Urothelium cell line (cell line): ENCODE results near the gene COL4A4.
"Not testable (repeated sequence)": the region's sequence is repeated elsewhere in the genome, so short reads cannot be mapped to it uniquely, and the experiment has no call there.

Source experiments
- DNase-seq: peaks from one replicate; pipeline ENCODE4 v3.0.0; 2011; ENCODE audit warnings: low spot score, mixed read lengths
- FAIRE-seq: peaks from 2 replicates; lab custom pipeline; 2011; peaks lifted over from hg19 to GRCh38; lab: Jason Lieb, UNC

Gene COL4A4

DNA sequence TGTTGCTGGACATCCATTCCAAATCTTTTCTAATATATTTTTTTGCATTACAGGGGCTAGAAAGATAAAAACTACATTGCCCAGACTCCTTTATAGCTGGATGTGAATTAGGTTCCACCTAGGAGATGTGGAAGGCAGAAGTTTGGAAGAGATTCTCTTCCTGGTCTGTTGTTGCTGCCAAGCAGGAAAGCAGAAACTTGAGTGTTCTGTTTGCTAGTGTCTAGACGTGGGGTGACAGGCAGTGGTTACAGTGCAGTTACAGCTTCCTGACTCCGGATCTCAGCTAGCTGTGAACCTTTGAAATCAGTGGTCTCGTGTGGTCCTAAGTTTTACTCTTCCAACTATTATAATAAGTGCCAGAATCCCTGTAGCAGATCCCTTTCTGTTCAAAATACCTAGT is 46.2 kb downstream of the COL4A4 start:
- no peak for FAIRE-seq
- no peak for DNase-seq

DNA sequence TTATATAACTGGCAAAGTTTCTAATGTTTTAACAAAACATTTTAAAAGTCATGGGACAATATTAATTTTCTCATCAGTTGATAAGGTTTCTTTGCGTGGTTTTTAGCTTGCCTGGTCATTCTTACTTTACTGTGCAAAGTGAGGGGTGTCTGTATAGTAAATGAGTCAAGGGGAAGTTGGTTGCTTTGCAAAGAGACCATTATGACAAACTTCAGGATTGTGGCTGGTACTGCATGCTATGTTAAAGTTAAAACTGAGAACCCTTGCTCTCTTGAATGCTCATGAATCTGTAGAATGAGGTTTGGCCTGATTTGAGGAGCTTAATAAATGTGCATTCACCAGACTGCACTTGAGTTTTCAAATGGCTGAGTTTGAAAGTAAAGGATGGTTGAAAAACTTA is 47.0 kb downstream of the COL4A4 start:
- FAIRE-seq (no peak), DNase-seq (no peak)

DNA sequence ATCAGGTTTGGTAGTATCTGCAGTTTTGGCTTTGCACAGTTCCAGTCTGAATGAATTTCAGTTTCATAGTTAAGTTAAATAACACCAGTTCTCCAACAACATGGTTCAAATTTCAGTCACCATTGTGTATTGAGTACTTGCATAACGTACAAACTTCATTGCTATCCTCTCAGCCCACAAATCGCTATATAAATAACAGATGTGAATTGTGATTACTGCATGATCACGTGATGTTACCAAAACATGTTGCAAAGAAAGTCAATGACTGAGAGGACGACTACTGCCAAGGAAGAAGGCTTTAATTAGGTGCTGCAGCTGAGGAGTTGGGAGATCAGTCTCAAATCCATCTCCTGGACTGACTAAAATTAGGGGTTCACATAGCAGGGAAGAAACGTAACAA is 48.2 kb downstream of the COL4A4 start:
- FAIRE-seq (peak; percentile 13), DNase-seq (no peak)

DNA sequence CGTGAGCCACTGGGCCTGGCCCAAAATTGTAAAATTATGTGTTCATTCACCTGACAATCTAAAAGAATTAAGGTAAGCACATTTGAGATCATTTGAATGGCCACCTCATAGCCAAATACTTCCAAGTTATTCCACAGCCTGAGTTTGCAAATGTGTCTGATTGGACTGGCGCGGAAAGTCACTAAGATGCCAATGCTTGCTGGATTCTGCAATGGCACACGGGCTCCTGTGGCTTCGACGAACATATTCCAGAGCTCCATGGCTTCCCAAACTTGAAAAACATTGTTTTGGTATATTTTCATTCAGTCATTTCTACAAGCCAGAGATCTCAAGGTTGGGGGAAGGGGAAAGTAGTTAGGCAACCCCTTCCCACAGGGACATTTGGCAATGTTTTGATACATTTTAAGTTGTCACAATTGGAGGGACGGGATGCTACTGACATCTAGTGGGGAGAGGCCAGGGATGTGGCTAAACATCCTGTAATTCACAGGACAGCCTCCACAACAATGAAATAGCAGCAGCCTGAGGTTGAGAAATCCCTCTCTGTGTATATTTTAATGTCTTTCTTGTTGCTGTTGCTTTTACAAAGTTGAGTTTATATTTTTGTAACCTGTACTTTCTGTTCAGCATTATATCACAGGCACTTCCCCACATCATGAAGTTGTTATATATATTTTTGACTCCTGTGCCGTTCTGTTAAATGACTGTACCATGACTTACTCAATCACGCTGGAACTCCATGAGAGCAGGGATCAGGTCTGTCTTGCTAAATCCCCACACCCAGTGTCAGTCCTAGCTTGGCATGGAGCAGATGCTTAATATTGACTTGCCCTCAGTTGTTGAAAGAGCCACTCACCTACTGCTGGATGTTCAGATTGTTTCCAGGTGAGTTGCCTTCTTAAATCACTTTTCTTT is 56.9 kb downstream of the COL4A4 start:
- peak; percentile 52 for DNase-seq
- FAIRE-seq = peak; percentile 83

DNA sequence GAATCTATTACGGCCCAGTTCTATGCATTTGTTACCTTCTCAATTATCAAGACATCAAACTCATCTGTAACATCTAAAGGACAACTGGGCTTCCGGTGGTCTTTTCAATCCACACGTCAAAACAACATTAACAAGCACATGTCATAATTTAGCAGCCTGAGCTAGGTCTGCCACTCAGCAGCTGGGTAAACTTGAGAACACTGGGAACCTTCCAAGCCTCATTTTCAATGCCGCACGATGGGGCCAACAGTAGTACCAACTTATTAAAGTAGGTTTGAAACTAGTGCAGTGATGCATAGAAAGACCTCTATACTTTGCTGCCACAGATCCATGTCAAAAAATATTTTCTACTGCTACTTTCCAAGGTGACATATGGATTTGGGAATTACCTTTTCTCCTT is 60.4 kb downstream of the COL4A4 start:
- FAIRE-seq (no peak), DNase-seq (no peak)

DNA sequence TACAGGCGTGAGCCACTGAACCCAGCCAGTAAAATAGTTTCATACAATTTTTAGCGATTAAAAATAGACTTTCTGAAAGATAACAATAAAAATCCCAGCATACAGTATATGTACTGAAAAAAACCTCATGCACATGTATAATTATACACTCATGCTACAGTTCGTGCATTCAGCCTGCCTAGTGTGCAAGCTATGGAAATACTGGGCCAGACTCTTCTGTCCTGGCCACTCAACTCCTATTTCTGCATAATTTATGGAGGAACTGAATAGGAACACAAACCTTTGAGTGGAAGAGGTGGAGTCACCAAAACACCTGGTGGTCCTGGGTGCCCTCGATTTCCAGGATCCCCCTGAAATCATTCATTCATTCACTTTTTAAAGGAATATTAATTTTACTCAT is 64.7 kb downstream of the COL4A4 start:
- no peak for DNase-seq

DNA sequence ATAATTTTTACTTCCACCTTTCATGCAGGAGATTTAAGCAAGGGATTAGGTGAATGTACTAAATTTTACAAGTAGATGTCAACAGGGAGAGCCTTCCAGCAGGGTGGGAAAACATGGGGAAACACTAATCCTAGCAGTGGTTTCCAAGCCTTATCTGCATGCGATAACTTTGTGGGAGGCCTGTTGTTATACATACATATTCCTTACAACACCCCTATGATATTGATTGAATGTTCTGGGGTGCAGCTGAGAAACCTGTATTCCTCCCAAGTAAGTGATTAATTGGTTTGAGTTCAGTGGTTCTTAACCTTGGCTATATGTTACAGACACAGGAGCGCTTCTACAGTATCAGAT is 65.9 kb downstream of the COL4A4 start:
- FAIRE-seq (no peak), DNase-seq (no peak)

More for the DNA sequence above, 64.7 kb downstream of the COL4A4 start:
- no peak for FAIRE-seq

DNA sequence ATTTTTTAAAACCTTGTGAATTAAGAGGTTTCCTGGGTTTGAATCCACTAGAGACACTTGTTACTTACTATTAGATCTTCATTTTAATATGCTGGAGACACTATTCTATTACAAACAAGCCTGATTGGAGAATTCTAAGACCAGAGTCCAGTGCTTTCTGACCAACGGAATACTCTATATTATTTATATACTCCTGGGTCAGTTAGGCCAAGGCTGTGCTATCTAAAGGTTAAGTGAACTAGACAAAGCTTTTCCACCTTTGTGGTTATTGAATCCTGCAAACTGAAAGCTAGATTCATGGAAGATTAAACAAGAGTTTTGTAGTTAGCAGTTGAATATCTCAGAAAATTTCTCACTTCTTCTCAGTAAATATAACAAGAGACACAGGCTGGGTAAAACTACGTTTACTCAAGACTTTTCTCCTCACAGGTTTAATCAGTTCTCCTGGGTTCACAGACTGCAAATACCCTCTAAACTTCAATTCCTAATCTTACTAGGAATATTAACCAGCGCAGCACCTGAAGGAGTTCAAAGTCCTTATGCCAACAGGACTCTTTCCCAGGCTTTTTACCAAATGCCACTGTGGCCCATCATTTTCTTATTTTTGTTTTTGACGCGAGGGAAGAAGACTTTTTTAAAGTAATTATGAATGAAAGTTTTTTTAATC is 66.4 kb downstream of the COL4A4 start:
- FAIRE-seq = no peak

DNA sequence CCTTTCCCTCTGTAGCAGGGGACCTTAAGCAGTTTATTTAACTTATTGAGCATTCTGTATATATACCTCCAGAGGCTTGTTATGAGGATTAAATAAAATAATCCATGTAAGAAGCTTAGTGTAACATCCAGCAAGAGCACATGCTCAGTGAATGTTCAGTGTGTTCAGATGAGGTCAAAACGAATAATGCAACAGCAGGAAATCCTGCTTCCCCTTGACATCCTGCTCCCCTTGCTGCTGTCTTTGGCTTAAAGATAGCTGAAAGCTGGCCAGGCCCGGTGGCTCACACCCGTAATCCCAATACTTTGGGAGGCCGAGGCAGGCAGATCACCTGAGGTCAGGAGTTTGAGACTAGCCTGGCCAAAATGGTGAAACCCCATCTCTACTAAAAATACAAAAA is 68.7 kb downstream of the COL4A4 start:
- DNase-seq = no peak
- FAIRE-seq = no peak

More for the DNA sequence above, 66.4 kb downstream of the COL4A4 start:
- no peak for DNase-seq

DNA sequence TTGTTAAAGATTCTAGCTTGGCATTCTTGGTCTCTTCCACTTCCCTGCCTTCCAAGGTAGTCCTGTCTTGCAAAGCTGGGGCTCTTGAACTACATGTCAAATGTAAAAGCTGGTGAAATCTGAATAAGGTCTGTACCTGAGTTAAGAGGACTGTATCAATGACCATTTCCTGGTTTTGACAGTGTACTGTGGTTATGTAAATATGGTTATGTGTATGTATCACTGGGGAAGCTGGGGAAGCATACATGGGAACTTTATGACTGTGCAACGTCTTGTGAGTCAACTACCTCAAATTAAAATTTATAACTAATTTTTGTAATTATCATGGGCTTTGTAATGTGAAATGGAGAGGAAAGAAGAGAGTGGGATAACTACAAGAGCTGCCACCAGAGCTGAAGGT is 81.7 kb downstream of the COL4A4 start:
- DNase-seq = no peak
- FAIRE-seq = no peak

DNA sequence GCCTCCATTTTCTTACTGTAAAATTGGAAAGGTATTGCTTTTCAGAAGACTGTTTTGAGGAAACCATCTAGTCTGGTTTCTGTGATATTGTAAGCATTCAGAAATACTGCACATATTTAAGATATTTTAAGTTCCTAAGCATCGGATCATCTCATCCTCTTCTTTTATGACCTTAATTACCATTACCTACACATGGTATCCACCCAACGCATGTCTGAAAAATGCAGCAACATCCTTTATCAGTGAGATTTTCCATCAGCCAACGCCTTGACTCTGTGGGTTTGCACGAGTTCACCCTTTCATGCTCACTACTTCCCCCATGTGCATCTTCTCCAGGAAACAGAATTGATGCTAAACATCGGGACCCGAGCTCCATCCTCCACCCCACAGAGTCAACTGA is 84.3 kb downstream of the COL4A4 start:
- FAIRE-seq = no peak
- DNase-seq = no peak

DNA sequence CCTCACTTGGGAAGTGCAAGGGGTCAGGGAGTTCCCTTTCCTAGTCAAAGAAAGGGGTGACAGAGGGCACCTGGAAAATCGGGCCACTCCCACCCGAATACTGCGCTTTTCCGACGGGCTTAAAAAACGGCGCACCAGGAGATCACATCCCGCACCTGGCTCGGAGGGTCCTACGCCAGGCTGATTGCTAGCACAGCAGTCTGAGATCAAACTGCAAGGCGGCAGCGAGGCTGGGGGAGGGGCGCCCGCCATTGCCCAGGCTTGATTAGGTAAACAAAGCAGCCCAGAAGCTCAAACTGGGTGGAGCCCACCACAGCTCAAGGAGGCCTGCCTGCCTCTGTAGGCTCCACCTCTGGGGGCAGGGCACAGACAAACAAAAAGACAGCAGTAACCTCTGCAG is 98.9 kb downstream of the COL4A4 start:
- not testable (repeated sequence) for FAIRE-seq, DNase-seq

DNA sequence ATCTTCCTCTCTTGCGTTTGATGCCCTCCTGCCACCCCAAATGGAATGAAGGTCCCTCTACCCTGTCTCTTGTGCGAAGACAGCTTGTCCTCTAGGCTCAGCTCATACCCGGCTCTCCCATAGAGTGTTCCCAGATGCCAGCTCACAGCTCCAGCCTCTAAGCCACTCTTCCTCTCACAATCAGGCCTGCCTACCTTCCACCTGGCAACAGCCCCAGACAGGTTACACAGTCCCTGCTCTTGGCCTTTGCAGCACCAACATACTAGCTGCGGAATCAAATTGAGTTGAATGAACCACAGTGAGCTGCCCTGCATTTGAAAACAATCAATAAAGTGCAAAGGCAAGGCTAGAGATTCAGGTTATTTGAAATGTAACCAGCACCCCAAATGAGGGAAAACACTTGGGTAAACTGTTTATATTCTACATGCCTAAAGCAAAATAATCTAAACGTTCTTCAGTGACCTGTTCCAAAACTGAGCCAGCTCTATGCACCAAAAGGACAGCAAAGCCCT is 105.1 kb downstream of the COL4A4 start:
- no peak for FAIRE-seq

DNA sequence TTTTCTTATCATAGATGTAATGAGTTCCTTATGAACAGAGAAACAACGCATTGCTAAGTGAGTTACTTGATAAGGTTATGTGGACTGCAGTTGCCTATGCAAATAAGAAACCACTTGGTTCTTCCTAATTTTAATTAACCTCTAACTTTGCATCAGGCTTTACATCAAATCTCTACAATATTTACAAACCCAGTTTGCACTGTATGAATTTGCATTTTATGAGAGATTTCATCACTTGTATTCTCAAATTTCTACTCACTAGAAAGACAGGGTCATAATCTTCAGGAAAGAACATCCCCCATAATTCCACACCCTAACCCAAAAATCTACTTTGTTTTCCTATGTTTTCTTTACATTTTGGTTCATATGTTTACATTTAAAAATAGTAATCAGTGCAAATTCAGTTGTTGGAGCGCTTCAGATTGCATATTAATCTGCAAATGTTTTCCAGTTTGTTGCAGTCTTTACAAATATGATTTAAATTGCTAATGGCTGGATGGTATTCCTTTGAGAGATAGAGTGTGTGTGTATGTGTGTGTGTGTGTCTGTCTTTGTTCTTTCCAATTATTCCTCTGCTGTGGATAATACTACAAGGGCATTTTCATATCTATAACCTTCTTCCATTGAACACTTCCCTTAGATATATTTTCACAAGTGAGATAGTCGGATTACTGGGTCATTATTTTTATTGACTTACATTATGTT is 106.1 kb downstream of the COL4A4 start:
- no peak for DNase-seq
- no peak for FAIRE-seq

More for the DNA sequence above, 105.1 kb downstream of the COL4A4 start:
- DNase-seq = no peak

DNA sequence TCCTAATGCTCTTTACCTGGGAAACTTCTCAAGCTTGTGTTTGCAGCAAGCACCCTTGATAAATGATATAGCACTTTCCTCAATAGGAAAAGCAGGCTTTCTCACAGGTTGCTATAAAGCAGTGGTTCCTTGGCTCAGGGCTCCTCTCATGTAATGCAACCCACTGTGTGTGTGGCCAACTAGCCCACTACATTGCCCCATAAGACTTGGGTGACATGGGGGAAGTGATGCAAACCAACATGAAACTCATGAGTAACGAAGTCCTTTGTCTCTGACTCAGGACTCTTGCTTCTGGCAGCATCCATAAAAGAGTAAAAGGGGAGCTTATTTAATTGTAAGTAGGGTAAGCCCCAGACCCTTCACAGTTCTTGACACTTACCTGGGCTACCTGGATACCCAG is 106.9 kb downstream of the COL4A4 start:
- DNase-seq = no peak
- no peak for FAIRE-seq

DNA sequence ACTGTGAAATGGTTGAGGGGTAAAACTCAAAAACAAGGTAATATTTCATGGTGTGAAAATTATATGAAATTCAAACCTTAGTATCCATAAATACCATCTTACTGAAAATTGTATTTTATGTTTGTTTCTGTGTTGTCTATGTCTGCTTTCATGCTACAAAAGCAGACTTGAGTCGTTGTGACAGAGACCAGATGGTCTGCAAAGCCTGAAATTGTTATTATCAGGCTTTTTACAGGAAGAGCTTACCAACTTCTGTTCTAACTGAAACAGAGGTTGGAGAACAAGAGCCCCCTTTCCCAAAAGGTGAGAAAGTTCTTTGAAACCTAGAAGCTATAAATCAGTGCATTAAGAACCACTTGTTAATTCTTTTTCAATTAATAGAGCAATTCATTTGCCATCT is 110.0 kb downstream of the COL4A4 start:
- FAIRE-seq = no peak
- DNase-seq = no peak

DNA sequence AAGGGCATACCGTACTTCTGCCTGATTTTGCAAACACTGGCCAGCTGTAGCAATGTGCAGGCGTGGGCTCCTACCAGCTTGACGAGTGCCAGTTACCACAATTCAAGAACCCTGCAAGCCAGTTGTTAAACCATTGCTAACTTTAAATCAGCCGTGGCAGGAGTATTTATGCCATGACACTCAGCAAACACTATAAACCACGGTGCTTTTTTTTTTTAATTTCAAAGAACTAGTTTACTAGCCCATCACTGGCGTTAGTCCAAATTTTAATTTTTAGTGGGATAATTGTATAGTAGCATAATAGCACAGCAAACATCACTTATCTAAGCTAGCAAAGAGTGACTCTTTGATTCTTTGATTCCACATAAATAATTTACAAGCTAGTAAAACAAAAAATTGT is 111.1 kb downstream of the COL4A4 start:
- FAIRE-seq (no peak), DNase-seq (no peak)

DNA sequence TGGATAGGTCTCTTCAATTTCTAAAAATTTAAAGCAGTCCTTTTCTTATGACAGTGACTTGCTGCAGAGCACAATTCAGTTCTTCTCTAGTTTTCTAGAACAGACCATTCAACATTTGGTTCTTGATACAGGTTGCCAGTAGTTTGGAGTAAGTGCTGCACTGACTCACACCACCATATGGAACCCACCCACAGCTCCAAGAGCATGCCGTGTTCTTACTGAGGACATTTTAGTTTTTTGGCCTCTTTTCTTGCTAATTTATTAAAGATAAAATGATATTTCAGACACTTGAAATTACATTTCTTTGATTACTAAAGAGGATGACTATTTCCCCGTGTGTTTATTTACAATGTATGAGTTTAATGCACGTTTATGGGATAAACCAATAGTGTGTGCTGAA is 120.0 kb downstream of the COL4A4 start:
- DNase-seq (no peak), FAIRE-seq (no peak)

DNA sequence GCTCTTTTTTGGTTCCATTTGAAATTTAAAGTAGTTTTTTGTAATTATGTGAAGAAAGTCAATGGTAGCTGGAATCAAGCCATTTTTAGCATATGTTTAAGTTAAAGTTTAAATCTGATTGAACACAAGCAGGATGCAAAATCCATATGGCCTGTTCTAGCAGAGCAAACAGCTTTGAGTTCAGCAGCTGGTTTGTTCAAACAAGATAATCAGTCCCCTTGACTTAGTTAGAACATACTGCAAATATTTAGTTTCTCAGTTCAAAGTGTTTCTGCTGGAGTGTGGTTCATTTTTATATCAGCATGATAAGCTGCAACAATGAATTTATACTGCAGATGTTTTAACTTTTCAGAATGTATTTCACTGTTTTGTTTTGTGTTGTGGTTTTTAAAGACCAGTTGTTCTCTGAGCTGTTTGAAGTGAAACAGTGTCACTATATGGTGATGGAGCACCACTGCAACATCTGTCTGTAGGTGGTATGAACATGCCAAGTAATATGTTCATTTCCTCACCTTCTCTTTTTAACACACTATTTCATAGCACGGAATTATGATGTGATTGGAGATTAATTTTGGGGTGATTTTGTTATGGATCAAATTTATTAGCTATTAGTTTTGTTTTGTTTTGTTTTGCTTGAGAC is 125.3 kb downstream of the COL4A4 start:
- FAIRE-seq (no peak), DNase-seq (no peak)

DNA sequence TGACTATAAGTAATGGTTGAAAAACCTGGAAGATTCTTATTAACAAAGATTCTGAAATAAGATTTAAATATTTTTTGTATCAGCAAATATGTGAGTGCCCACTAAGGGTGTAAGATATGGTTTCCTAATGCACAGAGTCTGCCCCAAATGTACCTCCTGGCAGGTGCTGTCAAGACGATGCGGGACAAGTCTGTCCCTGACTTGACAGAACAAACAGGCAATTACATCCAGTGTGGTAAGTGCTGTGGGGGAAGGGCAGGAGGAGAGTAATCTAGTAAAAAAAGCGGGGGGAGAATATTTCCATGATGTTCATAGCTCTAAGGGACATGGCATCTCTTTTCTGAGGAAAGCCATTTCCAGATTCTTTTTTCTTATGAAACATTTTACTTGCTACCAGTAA is 127.5 kb downstream of the COL4A4 start:
- no peak for FAIRE-seq
- DNase-seq = no peak
